Measurements from ENCODE around the gene CCDC192.

The CCDC192 gene, protein sequence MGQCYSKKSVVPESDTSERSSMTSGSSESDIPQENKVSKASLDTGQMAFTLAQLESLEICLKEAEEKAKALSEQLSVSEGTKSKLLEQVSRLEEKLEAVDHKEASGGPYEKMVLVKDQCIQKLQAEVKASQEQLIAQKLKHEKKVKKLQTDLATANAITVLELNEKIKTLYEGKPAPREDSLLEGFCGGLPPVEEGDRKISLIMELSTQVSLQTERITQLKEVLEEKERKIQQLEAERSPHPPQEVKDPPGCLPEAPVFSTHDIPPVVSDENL

DNA sequence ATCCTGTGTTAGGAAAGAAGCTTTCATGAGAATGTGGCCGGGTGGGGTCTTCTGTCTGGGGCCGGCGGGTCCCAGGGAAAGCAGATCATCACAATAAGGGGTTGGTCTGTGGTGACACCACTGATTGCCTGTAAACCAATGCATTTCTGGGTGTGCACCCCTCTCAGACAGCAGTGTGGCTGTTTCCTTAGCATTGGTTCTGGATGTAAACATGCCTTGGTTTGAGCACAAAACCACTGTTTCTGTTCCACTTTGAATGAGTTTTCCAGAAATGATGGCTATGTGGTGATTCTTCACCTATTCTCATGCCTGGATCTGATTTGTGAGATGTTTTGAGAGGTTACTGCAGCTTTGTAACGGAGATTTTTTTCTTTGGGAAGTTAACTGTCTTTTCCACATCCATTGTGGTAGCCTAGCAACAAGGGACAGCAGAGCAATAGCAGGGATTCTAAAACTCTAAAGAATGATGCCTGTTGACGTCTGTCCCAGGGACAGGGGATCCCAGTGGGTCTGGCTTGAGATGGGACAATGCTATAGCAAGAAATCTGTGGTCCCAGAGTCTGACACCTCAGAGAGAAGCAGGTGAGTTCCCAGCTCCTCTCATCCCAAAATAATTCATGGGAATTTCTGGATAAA lies at the start of gene CCDC192:
CCDC192 (plus strand) TSS at position 466 of the 636 bp plus-strand sequence; CDS start at position 521, 55 bp downstream.
- TF ChIP-seq, protein P1, sequence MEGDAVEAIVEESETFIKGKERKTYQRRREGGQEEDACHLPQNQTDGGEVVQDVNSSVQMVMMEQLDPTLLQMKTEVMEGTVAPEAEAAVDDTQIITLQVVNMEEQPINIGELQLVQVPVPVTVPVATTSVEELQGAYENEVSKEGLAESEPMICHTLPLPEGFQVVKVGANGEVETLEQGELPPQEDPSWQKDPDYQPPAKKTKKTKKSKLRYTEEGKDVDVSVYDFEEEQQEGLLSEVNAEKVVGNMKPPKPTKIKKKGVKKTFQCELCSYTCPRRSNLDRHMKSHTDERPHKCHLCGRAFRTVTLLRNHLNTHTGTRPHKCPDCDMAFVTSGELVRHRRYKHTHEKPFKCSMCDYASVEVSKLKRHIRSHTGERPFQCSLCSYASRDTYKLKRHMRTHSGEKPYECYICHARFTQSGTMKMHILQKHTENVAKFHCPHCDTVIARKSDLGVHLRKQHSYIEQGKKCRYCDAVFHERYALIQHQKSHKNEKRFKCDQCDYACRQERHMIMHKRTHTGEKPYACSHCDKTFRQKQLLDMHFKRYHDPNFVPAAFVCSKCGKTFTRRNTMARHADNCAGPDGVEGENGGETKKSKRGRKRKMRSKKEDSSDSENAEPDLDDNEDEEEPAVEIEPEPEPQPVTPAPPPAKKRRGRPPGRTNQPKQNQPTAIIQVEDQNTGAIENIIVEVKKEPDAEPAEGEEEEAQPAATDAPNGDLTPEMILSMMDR (conservative IDR thresholded peaks at IDR 0.05; ENCODE audit: low read length) = no peak
- no peak within 1 kb of the TSS for H3K4me3 ChIP-seq (ENCODE audit: low read length)
- no peak for DNase-seq (ENCODE audit: low read depth)

DNA sequence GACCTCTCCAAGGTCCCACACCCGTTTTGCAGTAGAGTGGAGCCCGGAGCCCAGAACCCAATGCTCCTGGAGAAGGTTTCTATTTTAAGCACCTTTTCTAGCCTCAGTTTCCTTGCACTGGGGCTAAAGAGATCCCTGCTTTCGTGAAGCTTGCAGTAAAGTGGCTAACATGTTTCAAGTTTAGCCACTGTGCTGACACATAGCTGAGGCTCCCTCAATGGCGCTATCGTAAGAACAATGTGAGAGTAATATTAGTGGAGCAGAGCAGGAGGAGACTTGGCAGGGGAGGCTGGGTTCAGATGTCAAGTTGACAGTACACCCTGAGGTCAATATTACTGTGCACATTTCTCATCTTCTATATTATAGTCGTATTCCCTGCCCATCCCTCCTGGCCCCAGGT lies 46.4 kb upstream of the CCDC192 start:
- no peak for DNase-seq (ENCODE audit: low read depth)
- H3K4me3 ChIP-seq (ENCODE audit: low read length) = no peak overlapping the region
- TF ChIP-seq, protein P1 (conservative IDR thresholded peaks at IDR 0.05; ENCODE audit: low read length) = no peak

DNA sequence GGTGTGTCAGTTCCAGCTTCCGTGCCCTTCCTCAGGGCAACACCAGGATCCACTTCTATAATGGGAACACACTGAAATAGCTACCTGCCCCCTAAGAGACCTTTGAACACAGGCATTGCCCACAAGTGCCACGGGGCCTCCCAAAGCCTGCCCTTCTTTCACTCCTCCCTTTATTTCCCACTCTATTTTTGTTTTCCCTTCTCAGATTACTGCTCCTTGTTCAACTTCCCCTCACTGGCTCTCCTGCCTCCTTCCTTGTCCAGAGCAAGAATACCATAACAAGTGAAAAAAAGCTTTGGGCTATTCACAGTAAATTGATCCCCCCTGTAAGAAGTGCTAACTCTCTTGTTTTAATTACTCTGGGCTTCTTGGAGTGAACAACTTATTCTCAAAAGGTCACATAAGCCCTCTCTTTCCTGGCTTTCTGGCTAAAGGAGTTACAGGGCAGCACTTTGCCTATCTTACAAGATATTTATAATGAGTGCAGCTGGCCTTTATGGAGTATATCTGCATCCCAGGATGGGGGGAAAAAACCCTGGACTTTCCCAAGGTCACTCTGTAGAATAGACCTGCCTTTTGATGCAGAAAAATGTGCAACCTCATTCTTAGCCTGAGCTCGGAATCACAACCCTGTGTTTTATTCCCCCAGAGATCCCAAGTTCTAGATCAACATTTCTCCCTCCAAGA lies 43.0 kb upstream of the CCDC192 start:
- DNase-seq (ENCODE audit: low read depth) = no peak
- TF ChIP-seq, protein P1 (conservative IDR thresholded peaks at IDR 0.05; ENCODE audit: low read length) = no peak
- no peak overlapping the region for H3K4me3 ChIP-seq (ENCODE audit: low read length)

DNA sequence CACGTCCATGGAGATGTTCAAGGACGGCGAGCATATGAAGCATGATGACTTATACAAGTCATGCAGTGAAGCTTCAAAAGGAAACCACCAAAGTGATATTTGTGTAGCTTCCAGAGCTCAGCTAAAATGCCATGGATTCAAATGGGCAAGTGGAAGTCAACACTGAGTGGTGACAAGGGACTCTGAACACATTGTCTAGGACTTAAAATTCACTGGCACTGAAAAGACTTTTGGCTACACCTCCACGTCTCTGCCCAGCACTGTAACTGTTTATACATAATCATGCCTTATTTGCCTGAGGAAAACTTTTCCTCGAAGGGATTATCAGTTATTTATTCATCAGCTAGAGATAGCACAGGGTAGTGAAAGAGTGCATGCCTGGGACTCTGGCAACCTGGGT lies 39.1 kb upstream of the CCDC192 start:
- TF ChIP-seq, protein P1 (conservative IDR thresholded peaks at IDR 0.05; ENCODE audit: low read length) = no peak
- DNase-seq (ENCODE audit: low read depth) = no peak
- no peak overlapping the region for H3K4me3 ChIP-seq (ENCODE audit: low read length)

DNA sequence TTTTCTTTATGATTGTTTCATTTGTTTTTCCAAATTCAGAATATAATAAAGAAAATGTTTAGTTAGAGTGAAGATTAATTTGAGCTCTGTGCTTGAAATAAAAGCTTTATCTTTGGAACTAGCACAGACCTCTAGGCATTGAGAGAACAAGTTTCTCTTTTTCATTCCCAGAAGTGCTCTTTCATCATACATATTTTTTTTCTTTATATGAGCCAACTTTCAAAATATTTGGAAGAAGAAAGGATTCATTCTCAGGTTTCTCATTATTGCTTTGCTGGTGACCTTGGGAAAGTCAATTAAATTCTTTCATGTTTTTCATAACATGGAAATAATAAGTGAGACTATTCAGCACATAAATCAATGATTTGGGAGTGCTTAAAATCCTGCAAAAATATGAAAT lies 37.5 kb upstream of the CCDC192 start:
- DNase-seq (ENCODE audit: low read depth) = no peak
- TF ChIP-seq, protein P1 (conservative IDR thresholded peaks at IDR 0.05; ENCODE audit: low read length) = no peak
- no peak overlapping the region for H3K4me3 ChIP-seq (ENCODE audit: low read length)

DNA sequence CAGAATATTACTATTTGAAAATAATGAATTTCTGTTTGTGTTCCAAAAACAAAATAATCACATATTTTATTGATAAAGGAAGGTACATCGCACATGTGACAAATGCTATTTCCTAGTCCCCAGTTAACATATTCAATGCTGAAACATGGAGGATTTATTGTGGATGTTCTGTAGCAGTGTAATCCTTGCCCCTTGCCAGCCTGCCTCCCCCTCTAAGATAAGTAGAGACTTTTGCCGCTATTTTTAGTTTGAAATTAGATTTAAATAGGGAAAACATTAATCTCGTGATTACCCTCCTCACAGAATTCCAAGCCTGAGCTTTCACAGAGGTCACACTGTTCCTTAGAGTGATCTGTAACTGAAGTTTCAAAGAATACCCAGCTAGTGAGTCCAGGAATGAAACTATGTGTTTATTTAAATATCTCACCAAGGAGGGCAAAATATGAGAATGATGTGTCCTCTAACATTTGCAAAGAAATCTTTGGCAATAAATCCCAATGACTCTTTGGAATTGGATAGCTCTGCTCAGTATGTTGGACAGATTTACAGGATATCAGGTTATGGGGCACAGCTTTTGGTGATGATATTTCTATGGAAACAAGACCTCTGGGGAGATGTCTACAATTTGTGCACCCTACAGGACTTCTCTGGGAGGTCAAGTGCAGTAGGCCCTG lies 37.0 kb upstream of the CCDC192 start:
- no peak for DNase-seq (ENCODE audit: low read depth)
- TF ChIP-seq, protein P1 (conservative IDR thresholded peaks at IDR 0.05; ENCODE audit: low read length) = no peak
- no peak overlapping the region for H3K4me3 ChIP-seq (ENCODE audit: low read length)

Measured in AG10803 (cell line).